Endothelial cell of umbilical vein (primary cell): ENCODE measurements around the gene RAD51B. TPM values are rescaled to one million over a fixed set of nuclear protein-coding genes. Genes with fewer than 3 reads are reported as not detected.

Experiments
- BruUV-seq: library from RNA; stranded (reverse); fragments of 400-500 nt; replicated peaks from 2 replicates; lab custom pipeline; 2021; lab: Mats Ljungman, UMichigan
- CTCF ChIA-PET: fragments of 300-600, 350-600 bp; sonication (Branson Sonifier 250); formaldehyde crosslinking; loops from one replicate; lab custom pipeline; 2021; ENCODE audit warnings: antibody characterized with exemption, inconsistent platforms; lab: Charles Lee
- POLR2A ChIA-PET: fragments of 300-600, 350-600 bp; sonication (Branson Sonifier 250); formaldehyde crosslinking; loops from one replicate; lab custom pipeline; 2021; ENCODE audit warnings: antibody characterized with exemption, inconsistent platforms; lab: Charles Lee
- DNase-seq: peaks from one replicate; pipeline ENCODE4 v3.0.0-alpha.2; 2011; ENCODE audit warnings: low read depth, low spot score
- FAIRE-seq: peaks from 2 replicates; lab custom pipeline; 2011; peaks lifted over from hg19 to GRCh38; lab: Jason Lieb, UNC
- H2AFZ ChIP-seq: 2 replicates; pipeline ENCODE4 v1.6.0; 2012; ENCODE audit warnings: low read depth, low read length, control low read depth, inconsistent platforms
- H3K27ac ChIP-seq: 2 replicates; pipeline ENCODE4 v1.5.1; 2011; ENCODE audit warnings: low read depth, mild to moderate bottlenecking, control low read depth, low read length, moderate library complexity; ENCODE audit not compliant: insufficient read depth
- H3K27me3 ChIP-seq, 2 experiments: 2 replicates each; pipeline versions ENCODE4 v1.6.0 to v1.6.1; 2011; ENCODE audit warnings: low read length in 2 of 2, mixed read lengths in 1 of 2; ENCODE audit not compliant: control insufficient read depth in 2 of 2, insufficient read depth in 2 of 2
- H3K36me3 ChIP-seq, 2 experiments: 2 replicates in 1 of 2; 3 replicates in 1 of 2; pipeline ENCODE4 v1.5.1; 2011; ENCODE audit warnings: low read length in 2 of 2, mild to moderate bottlenecking in 1 of 2, moderate library complexity in 1 of 2; ENCODE audit not compliant: control insufficient read depth in 2 of 2, insufficient read depth in 2 of 2; ENCODE audit errors: extremely low read depth in 1 of 2
- H3K4me1 ChIP-seq: 3 replicates; pipeline ENCODE4 v1.5.1; 2011; ENCODE audit warnings: mild to moderate bottlenecking, low read length; ENCODE audit not compliant: control insufficient read depth, insufficient read depth; ENCODE audit errors: extremely low read depth
- H3K4me2 ChIP-seq: 2 replicates; pipeline ENCODE4 v1.6.1; 2011; ENCODE audit warnings: low read length, control low read depth, mixed read lengths; ENCODE audit not compliant: insufficient read depth
- H3K4me3 ChIP-seq, 3 experiments: fragments of 200-600 bp in 1 of 3; sonication (generic), shearing (Covaris generic) in 1 of 3; replicated peaks in 1 of 3; 2 replicates each; pipeline ENCODE4 v1.5.1; 2011 to 2016; ENCODE audit warnings: control low read depth in 3 of 3, low read length in 3 of 3, mild to moderate bottlenecking in 2 of 3, inconsistent platforms in 1 of 3, low read depth in 1 of 3, moderate library complexity in 1 of 3; ENCODE audit not compliant: insufficient read depth in 1 of 3
- H3K79me2 ChIP-seq: 2 replicates; pipeline ENCODE4 v1.6.0; 2012; ENCODE audit warnings: low read length, inconsistent platforms; ENCODE audit not compliant: control insufficient read depth, insufficient read depth
- H3K9ac ChIP-seq: replicated peaks from 2 replicates; pipeline ENCODE3; 2011; ENCODE audit warnings: low read length, control low read depth; ENCODE audit not compliant: insufficient read depth; ENCODE audit errors: extremely low read depth
- H3K9me1 ChIP-seq: replicated peaks from 3 replicates; pipeline ENCODE4 v1.6.0; 2011; ENCODE audit warnings: mild to moderate bottlenecking, low read length; ENCODE audit not compliant: control insufficient read depth, insufficient read depth; ENCODE audit errors: extremely low read depth
- H3K9me3 ChIP-seq: replicated peaks from 2 replicates; pipeline ENCODE4 v1.5.1; 2012; ENCODE audit warnings: low read length, inconsistent platforms; ENCODE audit not compliant: control insufficient read depth, insufficient read depth
- H4K20me1 ChIP-seq: replicated peaks from 2 replicates; pipeline ENCODE3; 2011; ENCODE audit warnings: mild to moderate bottlenecking, low read length; ENCODE audit not compliant: control insufficient read depth, insufficient read depth; ENCODE audit errors: extremely low read depth
- CTCF ChIP-seq, 2 donors: IDR thresholded peaks; 1 replicate in 1 of 2; 2 replicates in 1 of 2; pipeline ENCODE4 v1.5.1; 2011; ENCODE audit warnings: low read length in 2 of 2, mild to moderate bottlenecking in 2 of 2, moderate library complexity in 2 of 2, control low read depth in 1 of 2, inconsistent platforms in 1 of 2, low read depth in 1 of 2; ENCODE audit not compliant: insufficient read depth in 1 of 2; ENCODE audit errors: extremely low read depth in 1 of 2
- FOS ChIP-seq: IDR thresholded peaks from 2 replicates; pipeline ENCODE4 v1.6.1; 2011; ENCODE audit warnings: mild to moderate bottlenecking, low read length, moderate library complexity, borderline replicate concordance; ENCODE audit not compliant: insufficient read depth
- GATA2 ChIP-seq: IDR thresholded peaks from 2 replicates; pipeline ENCODE4 v1.7.0; 2011; ENCODE audit warnings: low read depth, mild to moderate bottlenecking, moderate library complexity, mixed read lengths, low read length; ENCODE audit not compliant: insufficient read length, insufficient read depth
- JUN ChIP-seq: IDR thresholded peaks from 2 replicates; pipeline ENCODE4 v1.6.1; 2011; ENCODE audit warnings: borderline replicate concordance, low read depth; ENCODE audit not compliant: insufficient read length, insufficient read depth
- MAX ChIP-seq: IDR thresholded peaks from 2 replicates; pipeline ENCODE4 v1.6.1; 2011; ENCODE audit not compliant: insufficient read depth, insufficient read length
- MYC ChIP-seq: IDR thresholded peaks from one replicate; pipeline ENCODE4 v1.6.1; 2011; ENCODE audit warnings: mild to moderate bottlenecking, low read depth, low read length
- POLR2A ChIP-seq: IDR thresholded peaks from 2 replicates; pipeline ENCODE4 v1.6.1; 2012; ENCODE audit warnings: low read depth, mild to moderate bottlenecking, control low read depth, low read length
- POLR2AphosphoS5 ChIP-seq: IDR thresholded peaks from 2 replicates; pipeline ENCODE4 v1.6.1; 2012; ENCODE audit warnings: low read depth, mild to moderate bottlenecking, control low read depth, low read length, moderate library complexity; ENCODE audit not compliant: insufficient read depth
- dilution Hi-C: fragments of 300-500 bp; cut with MboI; formaldehyde crosslinking; loops from one replicate; pipeline ENCODE4 v1.15.0; 2019; ENCODE audit warnings: low sequenced_read_pairs; ENCODE audit not compliant: extremely low pct_ligation_motif_present
- intact Hi-C: fragments of 100-400 bp; cut with micrococcal nuclease; formaldehyde crosslinking; loops from one replicate; pipeline ENCODE4 v1.10.0; 2022
- polyA plus RNA-seq, 4 experiments: library from polyadenylated mRNA; depleted of rRNA in 3 of 4; stranded (reverse) in 3 of 4; unstranded in 1 of 4; fragments of >200 nt; gene quantifications; 2 replicates each; pipeline versions ENCODE4 v1.2.1 to v1.2.3, GENCODE V29; 2011 to 2012; ENCODE audit warnings: missing spikeins in 1 of 4
- total RNA-seq: library from RNA; stranded (reverse); gene quantifications from 2 replicates; pipeline ENCODE4 v1.2.3, GENCODE V29; 2021

The RAD51B gene
- total and polyA plus RNA-seq, 2 donors (not counting 3 experiments of a cell fraction or from before 2014, with no cell fraction given): 3.9 to 19.0 TPM

GRCh38 chr14:68574461-68574860 lies 754.9 kb downstream of the RAD51B start:
- Histone ChIP-seq H3K36me3 (no peaks in the 10 kb centered on the region), H3K4me2 (no peak overlapping the region), H4K20me1 (no peaks in the 10 kb centered on the region), H3K27ac (no peak overlapping the region), H3K4me3 (no peak overlapping the region), H3K9ac (no peak overlapping the region), H3K79me2 (no peaks in the 10 kb centered on the region), H2AFZ (no peak overlapping the region), H3K9me3 (no peaks in the 10 kb centered on the region), H3K27me3 (no peaks in the 10 kb centered on the region), H3K4me1 (peaks cover 53% of the 10 kb centered on the region), H3K9me1 (no peaks in the 10 kb centered on the region)
- intact Hi-C loops: loop anchor here (10.0 kb wide), 1 partner anchor 630 kb away; no protein-coding TSS in a partner anchor
- TF ChIP-seq POLR2A (no peak), CTCF (IDR thresholded peaks at IDR 0.05; ENCODE audit: extremely low read depth in 1 of 2, insufficient read depth in 1 of 2, low read depth in 1 of 2, low read length in 2 of 2) (no peak), FOS (no peak)
- FAIRE-seq: no peak
- DNase-seq: no peak
- ChIA-PET CTCF (interaction anchor here (0.6 to 0.9 kb wide), 2 partner anchors 20 to 323 kb away, joined by 3 read pairs; no protein-coding TSS in a partner anchor), POLR2A (no interaction called here)
- dilution Hi-C loops: no loop called here
- BruUV-seq: no TSS peak

- peaks cover 49% of the 10 kb centered on the region for H3K4me1 ChIP-seq
- H3K4me2 ChIP-seq: no peak overlapping the region
- ChIA-PET CTCF (interaction anchor here (0.9 to 1.9 kb wide), 2 partner anchors 21 to 241 kb away, joined by 3 to 4 read pairs; no protein-coding TSS in a partner anchor), POLR2A (interaction anchor here (2.5 kb wide), 1 partner anchor 218 kb away, joined by 8 read pairs; the partner anchor contains the start of gene ZFP36L1)
- no peaks in the 10 kb centered on the region for H3K9me1 ChIP-seq
- H3K79me2 ChIP-seq: no peaks in the 10 kb centered on the region
- no peak overlapping the region for H2AFZ ChIP-seq
- H4K20me1 ChIP-seq: no peaks in the 10 kb centered on the region
- DNase-seq (no peak), FAIRE-seq (no peak)
- no peak overlapping the region for H3K4me3 ChIP-seq
- no peak for TF ChIP-seq MAX
- TF ChIP-seq JUN: no peak
- no peak for TF ChIP-seq MYC
- no peak for TF ChIP-seq POLR2AphosphoS5
- peak; percentile 53 for TF ChIP-seq GATA2
- no peaks in the 10 kb centered on the region for H3K27me3 ChIP-seq
- dilution Hi-C loops (no loop called here), intact Hi-C loops (loop anchor here (5.0 to 10.0 kb wide), 3 partner anchors 78 to 630 kb away; no protein-coding TSS in a partner anchor)
- BruUV-seq: no TSS peak
- H3K9me3 ChIP-seq: no peaks in the 10 kb centered on the region
- no peak overlapping the region for H3K27ac ChIP-seq
- H3K9ac ChIP-seq: no peak overlapping the region
- H3K36me3 ChIP-seq: no peaks in the 10 kb centered on the region
These were observed 755.3 kb downstream of the RAD51B start for GRCh38 chr14:68574906-68575305.
